Measurements from ENCODE around the gene FNTB. TPM values are rescaled to one million over a fixed set of nuclear protein-coding genes. Genes with fewer than 3 reads are reported as not detected.

The FNTB gene
- total and polyA plus RNA-seq, 9 donors, result 11.7 to 22.9 (median 20.2) TPM

GRCh38 chr14:65011538-65011937, 24.8 kb downstream of the FNTB start:
- WGBS (ENCODE audit: insufficient coverage), result 79% methylated on average over 9 of the region's 10 CpGs
- Histone ChIP-seq H3K4me3 (ENCODE audit: low read length) (no peak overlapping the region), H3K36me3 (ENCODE audit: control insufficient read depth, insufficient read depth, low read length) (peaks cover 66% of the 10 kb centered on the region), H3K4me1 (ENCODE audit: control insufficient read depth, insufficient read depth, low read length) (no peaks in the 10 kb centered on the region), H3K27ac (ENCODE audit: low read length) (no peak overlapping the region), H3K9me3 (replicated peaks; ENCODE audit: control insufficient read depth, low read depth, low read length) (no peaks in the 10 kb centered on the region), H3K27me3 (ENCODE audit: control insufficient read depth, insufficient read depth, low read length) (no peaks in the 10 kb centered on the region)
- DNase-seq, result no peak

- Histone ChIP-seq H3K4me1 (ENCODE audit: control insufficient read depth, insufficient read depth, low read length) (no peaks in the 10 kb centered on the region), H3K36me3 (ENCODE audit: control insufficient read depth, insufficient read depth, low read length) (peaks cover 70% of the 10 kb centered on the region), H3K27ac (ENCODE audit: low read length) (no peak overlapping the region), H3K4me3 (ENCODE audit: low read length) (no peak overlapping the region), H3K27me3 (ENCODE audit: control insufficient read depth, insufficient read depth, low read length) (no peaks in the 10 kb centered on the region), H3K9me3 (replicated peaks; ENCODE audit: control insufficient read depth, low read depth, low read length) (no peaks in the 10 kb centered on the region)
- 83% methylated on average over 1 of the region's 4 CpGs for WGBS (ENCODE audit: insufficient coverage)
- no peak for DNase-seq
These were observed 25.7 kb downstream of the FNTB start for GRCh38 chr14:65012353-65012752.

GRCh38 chr14:65015391-65015790, 28.7 kb downstream of the FNTB start:
- Histone ChIP-seq H3K9me3 (replicated peaks; ENCODE audit: control insufficient read depth, low read depth, low read length) (no peaks in the 10 kb centered on the region), H3K4me1 (ENCODE audit: control insufficient read depth, insufficient read depth, low read length) (no peaks in the 10 kb centered on the region), H3K27me3 (ENCODE audit: control insufficient read depth, insufficient read depth, low read length) (no peaks in the 10 kb centered on the region), H3K36me3 (ENCODE audit: control insufficient read depth, insufficient read depth, low read length) (peaks cover 55% of the 10 kb centered on the region), H3K4me3 (ENCODE audit: low read length) (no peak overlapping the region), H3K27ac (ENCODE audit: low read length) (no peak overlapping the region)
- DNase-seq, result no peak
- no CpG with 5 or more reads among the region's 3 CpGs for WGBS (ENCODE audit: insufficient coverage)

- 81% methylated on average over 3 of the region's 4 CpGs for whole genome bisulfite sequencing (ENCODE audit: insufficient coverage)
- no peaks in the 10 kb centered on the region for H3K27me3 ChIP-seq (ENCODE audit: control insufficient read depth, insufficient read depth, low read length)
- no peaks in the 10 kb centered on the region for H3K9me3 ChIP-seq (replicated peaks; ENCODE audit: control insufficient read depth, low read depth, low read length)
- H3K4me1 ChIP-seq (ENCODE audit: control insufficient read depth, insufficient read depth, low read length), result no peaks in the 10 kb centered on the region
- peaks cover 52% of the 10 kb centered on the region for H3K36me3 ChIP-seq (ENCODE audit: control insufficient read depth, insufficient read depth, low read length)
- no peak overlapping the region for H3K27ac ChIP-seq (ENCODE audit: low read length)
- H3K4me3 ChIP-seq (ENCODE audit: low read length), result no peak overlapping the region
- no peak for DNase-seq
These were observed 29.8 kb downstream of the FNTB start for GRCh38 chr14:65016471-65016870.

- H3K9me3 ChIP-seq (replicated peaks; ENCODE audit: control insufficient read depth, low read depth, low read length), result no peaks in the 10 kb centered on the region
- no peaks in the 10 kb centered on the region for H3K4me1 ChIP-seq (ENCODE audit: control insufficient read depth, insufficient read depth, low read length)
- H3K27me3 ChIP-seq (ENCODE audit: control insufficient read depth, insufficient read depth, low read length), result no peaks in the 10 kb centered on the region
- no peak overlapping the region for H3K4me3 ChIP-seq (ENCODE audit: low read length)
- 59% methylated on average over 3 of the region's 9 CpGs for WGBS (ENCODE audit: insufficient coverage)
- H3K27ac ChIP-seq (ENCODE audit: low read length), result no peak overlapping the region
- peaks cover 33% of the 10 kb centered on the region for H3K36me3 ChIP-seq (ENCODE audit: control insufficient read depth, insufficient read depth, low read length)
- DNase-seq, result peak; percentile 85
These were observed 33.4 kb downstream of the FNTB start for GRCh38 chr14:65019944-65020566.

- Histone ChIP-seq H3K9me3 (replicated peaks; ENCODE audit: control insufficient read depth, low read depth, low read length) (no peaks in the 10 kb centered on the region), H3K4me1 (ENCODE audit: control insufficient read depth, insufficient read depth, low read length) (no peaks in the 10 kb centered on the region), H3K27ac (ENCODE audit: low read length) (no peak overlapping the region), H3K27me3 (ENCODE audit: control insufficient read depth, insufficient read depth, low read length) (no peaks in the 10 kb centered on the region), H3K4me3 (ENCODE audit: low read length) (no peak overlapping the region), H3K36me3 (ENCODE audit: control insufficient read depth, insufficient read depth, low read length) (peaks cover 42% of the 10 kb centered on the region)
- 100% methylated on average over 4 of the region's 5 CpGs for WGBS (ENCODE audit: insufficient coverage)
- DNase-seq, result no peak
These were observed 38.3 kb downstream of the FNTB start for GRCh38 chr14:65024957-65025356.

GRCh38 chr14:65025818-65026217, 39.1 kb downstream of the FNTB start:
- H3K4me1 ChIP-seq (ENCODE audit: control insufficient read depth, insufficient read depth, low read length), result no peaks in the 10 kb centered on the region
- DNase-seq, result no peak
- H3K4me3 ChIP-seq (ENCODE audit: low read length), result no peak overlapping the region
- no peaks in the 10 kb centered on the region for H3K9me3 ChIP-seq (replicated peaks; ENCODE audit: control insufficient read depth, low read depth, low read length)
- 92% methylated on average over 6 of the region's 6 CpGs for WGBS (ENCODE audit: insufficient coverage)
- H3K27ac ChIP-seq (ENCODE audit: low read length), result no peak overlapping the region
- H3K27me3 ChIP-seq (ENCODE audit: control insufficient read depth, insufficient read depth, low read length), result no peaks in the 10 kb centered on the region
- peaks cover 49% of the 10 kb centered on the region for H3K36me3 ChIP-seq (ENCODE audit: control insufficient read depth, insufficient read depth, low read length)

- Histone ChIP-seq H3K4me1 (ENCODE audit: control insufficient read depth, insufficient read depth, low read length) (no peaks in the 10 kb centered on the region), H3K27ac (ENCODE audit: low read length) (no peak overlapping the region), H3K4me3 (ENCODE audit: low read length) (no peak overlapping the region), H3K27me3 (ENCODE audit: control insufficient read depth, insufficient read depth, low read length) (no peaks in the 10 kb centered on the region), H3K9me3 (replicated peaks; ENCODE audit: control insufficient read depth, low read depth, low read length) (no peaks in the 10 kb centered on the region), H3K36me3 (ENCODE audit: control insufficient read depth, insufficient read depth, low read length) (peaks cover 51% of the 10 kb centered on the region)
- DNase-seq, result no peak
- WGBS (ENCODE audit: insufficient coverage), result 82% methylated on average over 5 of the region's 9 CpGs
These were observed 39.8 kb downstream of the FNTB start for GRCh38 chr14:65026526-65026925.

- H3K36me3 ChIP-seq (ENCODE audit: control insufficient read depth, insufficient read depth, low read length), result peaks cover 53% of the 10 kb centered on the region
- no peak for DNase-seq
- no peaks in the 10 kb centered on the region for H3K9me3 ChIP-seq (replicated peaks; ENCODE audit: control insufficient read depth, low read depth, low read length)
- H3K27me3 ChIP-seq (ENCODE audit: control insufficient read depth, insufficient read depth, low read length), result no peaks in the 10 kb centered on the region
- 98% methylated on average over 10 of the region's 11 CpGs for WGBS (ENCODE audit: insufficient coverage)
- H3K27ac ChIP-seq (ENCODE audit: low read length), result no peak overlapping the region
- H3K4me3 ChIP-seq (ENCODE audit: low read length), result no peak overlapping the region
- H3K4me1 ChIP-seq (ENCODE audit: control insufficient read depth, insufficient read depth, low read length), result no peaks in the 10 kb centered on the region
These were observed 40.6 kb downstream of the FNTB start for GRCh38 chr14:65027127-65027799.

- no peak overlapping the region for H3K4me3 ChIP-seq (ENCODE audit: low read length)
- no peaks in the 10 kb centered on the region for H3K27me3 ChIP-seq (ENCODE audit: control insufficient read depth, insufficient read depth, low read length)
- H3K36me3 ChIP-seq (ENCODE audit: control insufficient read depth, insufficient read depth, low read length), result peaks cover 61% of the 10 kb centered on the region
- H3K27ac ChIP-seq (ENCODE audit: low read length), result no peak overlapping the region
- DNase-seq, result no peak
- WGBS (ENCODE audit: insufficient coverage), result no CpG with 5 or more reads among the region's 3 CpGs
- H3K4me1 ChIP-seq (ENCODE audit: control insufficient read depth, insufficient read depth, low read length), result no peaks in the 10 kb centered on the region
- H3K9me3 ChIP-seq (replicated peaks; ENCODE audit: control insufficient read depth, low read depth, low read length), result no peaks in the 10 kb centered on the region
These were observed 42.2 kb downstream of the FNTB start for GRCh38 chr14:65028937-65029336.

All from muscle of leg (tissue), 11 donors.